Muscle of back (tissue), 13 donors: ENCODE measurements around the gene TXN. TPM values are rescaled to one million over a fixed set of nuclear protein-coding genes. Genes with fewer than 3 reads are reported as not detected.

Experiments
- DNase-seq, 3 donors: peaks; one replicate each; pipeline versions ENCODE4 v3.0.0 to v3.0.0-alpha.2; 2013
- long read RNA-seq, 9 donors: transcript quantifications; one replicate each; lab custom pipeline, GENCODE V29; 2026
- polyA plus RNA-seq, 10 donors: library from polyadenylated mRNA; unstranded; fragments of 120-200 nt; gene quantifications; one replicate each; pipeline ENCODE4 v1.2.1, GENCODE V29; 2013; ENCODE audit not compliant: insufficient read length in 10 of 10

The TXN gene
- 100 to 1,000 TPM in 1 of 10 donors, 10 to 100 TPM in 9; 73.6 to 128 (median 84.8) TPM for polyA plus RNA-seq
- long read RNA-seq, donor 1, transcript TXN-202 (5 exons, 869 nt): major isoform, 95 of 101 reads
- long read RNA-seq, donor 1, partial matches to known transcripts: 5 of 101 reads
- long read RNA-seq, donor 1, other reads (novel, unspliced or antisense): 0 of 101 reads
- long read RNA-seq, donor 2, transcript TXN-202 (5 exons, 869 nt): major isoform, 85 of 101 reads
- long read RNA-seq, donor 2, partial matches to known transcripts: 16 of 101 reads
- long read RNA-seq, donor 2, other reads (novel, unspliced or antisense): 0 of 101 reads
- long read RNA-seq, donor 3: 0 reads
- long read RNA-seq, donor 4, transcript TXN-202 (5 exons, 869 nt): major isoform, 72 of 74 reads
- long read RNA-seq, donor 4, partial matches to known transcripts: 0 of 74 reads
- long read RNA-seq, donor 4, other reads (novel, unspliced or antisense): 0 of 74 reads
- long read RNA-seq, donor 5, transcript TXN-202 (5 exons, 869 nt): major isoform, 156 of 175 reads
- long read RNA-seq, donor 5, partial matches to known transcripts: 12 of 175 reads
- long read RNA-seq, donor 5, other reads (novel, unspliced or antisense): 6 of 175 reads
- long read RNA-seq, donor 6, transcript TXN-202 (5 exons, 869 nt): major isoform, 116 of 118 reads
- long read RNA-seq, donor 6, partial matches to known transcripts: 0 of 118 reads
- long read RNA-seq, donor 6, other reads (novel, unspliced or antisense): 0 of 118 reads
- long read RNA-seq, donor 7, transcript TXN-202 (5 exons, 869 nt): major isoform, 53 of 59 reads
- long read RNA-seq, donor 7, partial matches to known transcripts: 5 of 59 reads
- long read RNA-seq, donor 7, other reads (novel, unspliced or antisense): 0 of 59 reads
- long read RNA-seq, donor 8, transcript TXN-202 (5 exons, 869 nt): major isoform, 134 of 159 reads
- long read RNA-seq, donor 8, partial matches to known transcripts: 22 of 159 reads
- long read RNA-seq, donor 8, other reads (novel, unspliced or antisense): 0 of 159 reads
- long read RNA-seq, donor 9, transcript TXN-202 (5 exons, 869 nt): major isoform, 15 of 17 reads
- long read RNA-seq, donor 9, partial matches to known transcripts: 0 of 17 reads
- long read RNA-seq, donor 9, other reads (novel, unspliced or antisense): 0 of 17 reads

DNA sequence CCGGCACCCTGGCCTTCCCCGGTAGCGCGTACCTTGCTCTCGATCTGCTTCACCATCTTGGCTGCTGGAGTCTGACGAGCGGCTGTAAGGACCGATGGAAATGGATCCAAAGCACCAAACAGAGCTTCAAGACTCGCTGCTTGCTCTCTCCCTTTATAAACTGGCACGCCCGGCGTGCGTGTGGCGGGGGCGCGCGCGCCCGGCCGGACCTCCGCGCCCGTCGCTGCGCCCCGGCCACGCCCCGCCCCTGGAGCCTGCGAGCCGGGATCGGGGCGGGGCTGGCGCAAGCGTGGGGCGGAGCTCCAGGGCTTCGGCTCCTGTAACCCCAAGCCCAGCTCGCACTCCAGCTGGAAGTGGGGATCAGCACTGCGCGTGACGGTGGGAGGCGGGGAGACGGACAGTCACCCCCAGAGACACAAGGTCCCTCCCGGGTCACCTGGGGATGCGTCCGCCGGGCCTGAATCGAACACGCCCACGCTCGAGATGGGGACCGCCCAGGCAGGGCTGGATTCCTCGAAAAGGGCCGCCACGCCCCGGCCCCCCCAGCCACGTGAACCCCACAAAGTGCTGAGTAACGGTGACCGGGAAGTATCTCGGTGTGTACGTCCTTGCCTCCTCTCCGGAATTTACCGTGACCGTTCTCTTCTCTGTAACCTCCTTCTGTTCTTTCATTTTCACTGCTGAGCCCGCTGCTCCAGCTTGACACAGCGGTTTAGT, at the start of gene TXN:
TSS of gene TXN (minus strand) at position 128 of the 717 bp plus-strand sequence. CDS start at position 56, 72 bp downstream.
- DNase-seq: peak; percentile 87 to 96 (median 93)

DNA sequence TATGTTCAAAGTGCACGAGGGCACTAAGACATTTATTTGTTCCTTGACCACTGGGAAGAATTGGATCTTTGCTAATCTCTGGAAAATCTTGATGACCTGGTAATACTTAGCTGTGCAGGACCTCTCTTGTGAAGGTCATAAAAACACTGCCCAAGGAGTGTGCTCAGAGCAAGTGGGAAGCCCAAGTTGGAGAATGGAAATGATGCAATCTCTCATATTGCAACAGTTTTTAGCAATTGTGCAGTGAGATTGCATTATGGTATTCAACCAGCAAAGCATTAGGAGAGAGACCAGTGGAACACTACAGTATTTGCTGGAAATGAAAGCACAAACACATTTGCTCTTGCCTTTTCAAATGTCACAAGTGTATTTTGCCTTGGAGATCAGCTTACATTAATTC, 46.8 kb upstream of the TXN start:
- DNase-seq: no peak

DNA sequence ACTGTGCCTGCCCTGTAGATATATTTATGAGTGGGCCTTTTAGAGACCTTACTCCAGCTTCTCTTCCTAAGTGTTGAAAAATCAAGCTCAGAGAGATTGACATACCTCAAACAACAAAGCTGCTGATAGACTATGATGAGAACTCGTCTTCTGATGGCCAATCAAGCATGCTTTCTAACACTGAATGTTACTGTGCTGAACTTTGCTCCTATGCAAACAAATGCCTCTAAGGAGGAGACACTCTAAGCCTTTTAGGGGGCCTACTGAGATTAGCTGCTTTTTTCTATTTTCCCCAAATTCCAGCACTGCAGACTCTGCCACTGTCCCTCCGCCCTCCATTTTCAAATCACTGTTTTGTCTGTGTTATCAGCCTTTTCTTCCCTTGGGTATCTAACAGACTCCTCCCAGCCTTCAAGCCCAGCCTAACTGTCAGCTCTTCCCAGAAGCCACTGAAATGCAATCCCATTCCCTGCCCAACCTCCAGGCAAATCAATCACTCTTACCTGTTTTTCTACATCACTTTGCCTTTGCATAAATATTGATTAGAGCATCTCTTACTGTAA, 41.8 kb upstream of the TXN start:
- DNase-seq: no peak

DNA sequence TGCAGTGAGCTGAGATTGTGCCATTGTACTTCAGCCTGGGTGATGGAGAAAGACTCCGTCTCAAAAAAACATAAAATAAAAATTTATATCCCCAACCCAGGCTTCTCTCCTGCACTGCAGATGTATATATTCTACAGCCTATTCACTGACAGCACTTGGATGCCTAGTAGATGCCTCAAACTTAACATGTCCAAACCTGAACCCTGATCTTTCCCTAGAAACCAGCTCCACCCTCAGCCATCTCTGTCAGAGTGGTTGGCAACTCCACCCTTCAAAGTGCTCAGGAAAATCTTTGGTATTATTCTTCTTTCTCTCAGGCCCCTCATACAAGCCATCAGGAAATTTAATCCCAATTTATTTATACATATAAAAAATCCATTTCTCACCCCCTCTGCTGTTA, 36.9 kb upstream of the TXN start:
- no peak for DNase-seq

DNA sequence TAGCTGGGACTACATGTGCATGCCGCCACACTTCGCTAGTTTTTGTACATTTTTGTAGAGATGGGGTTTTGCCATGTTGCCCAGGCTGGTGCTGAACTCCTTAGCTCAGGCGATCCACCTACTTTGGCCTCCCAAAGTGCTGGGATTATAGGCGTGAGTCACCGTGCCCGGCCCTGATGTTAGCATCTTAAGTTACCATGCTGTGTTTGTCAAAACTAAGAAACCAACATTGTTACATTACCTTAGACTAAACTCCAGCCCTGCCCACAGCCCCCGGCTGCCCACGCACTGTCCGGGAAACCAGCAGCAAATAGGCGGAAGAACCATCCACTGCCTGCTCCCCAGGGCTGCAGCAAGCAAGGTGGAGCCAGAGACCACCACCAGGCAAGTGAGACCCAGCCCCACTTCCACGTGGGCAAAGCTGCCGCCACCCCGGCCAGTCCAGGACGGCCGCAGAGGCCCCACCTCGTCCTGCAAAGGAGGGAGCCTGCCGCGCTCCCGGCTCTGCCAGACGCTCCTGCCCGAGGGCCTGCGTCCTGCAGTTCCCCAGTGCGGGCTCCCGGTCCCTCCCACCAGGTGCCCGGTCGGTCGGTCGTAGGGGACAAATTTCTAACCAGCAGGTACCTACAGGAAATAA, 35.7 kb upstream of the TXN start:
- DNase-seq: no peak

DNA sequence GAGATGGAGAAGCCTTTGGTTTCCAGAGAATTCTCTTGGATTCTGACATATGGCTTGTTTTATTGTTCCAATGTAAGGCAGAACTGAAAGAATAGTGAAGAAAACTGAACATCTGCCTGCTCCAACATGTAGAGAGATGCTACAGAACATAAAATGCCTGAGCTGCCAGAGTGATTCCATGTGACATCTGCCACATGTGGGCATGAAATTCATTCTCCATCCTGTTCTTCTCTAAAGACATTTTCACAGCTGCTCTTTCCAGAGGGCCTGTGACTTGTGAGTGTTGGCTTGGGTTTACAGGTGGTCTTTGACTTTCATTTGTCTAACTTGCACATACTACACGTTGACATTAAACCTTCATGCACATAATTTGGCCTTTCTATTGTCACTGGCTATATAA, 33.7 kb upstream of the TXN start:
- DNase-seq: peak in 1 of 3 donors; percentile 52

DNA sequence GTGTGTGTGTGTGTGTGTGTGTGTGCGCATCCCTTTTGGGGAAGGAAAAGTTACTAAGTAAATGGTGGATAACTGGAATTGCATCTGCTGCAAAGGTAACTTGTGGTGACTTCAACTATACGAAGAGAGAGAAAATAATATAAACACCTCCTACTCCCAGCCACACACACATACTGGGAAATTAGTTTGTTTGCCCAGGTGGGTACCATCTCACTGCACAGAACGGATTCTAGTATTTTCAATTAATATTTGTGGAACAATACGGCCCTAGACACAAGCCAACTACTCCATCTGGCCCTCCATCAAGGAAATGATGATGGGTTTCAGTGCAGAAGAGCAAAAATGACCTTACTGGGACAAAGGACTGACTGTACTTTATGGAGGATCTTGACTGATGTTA, 32.2 kb upstream of the TXN start:
- DNase-seq: no peak

DNA sequence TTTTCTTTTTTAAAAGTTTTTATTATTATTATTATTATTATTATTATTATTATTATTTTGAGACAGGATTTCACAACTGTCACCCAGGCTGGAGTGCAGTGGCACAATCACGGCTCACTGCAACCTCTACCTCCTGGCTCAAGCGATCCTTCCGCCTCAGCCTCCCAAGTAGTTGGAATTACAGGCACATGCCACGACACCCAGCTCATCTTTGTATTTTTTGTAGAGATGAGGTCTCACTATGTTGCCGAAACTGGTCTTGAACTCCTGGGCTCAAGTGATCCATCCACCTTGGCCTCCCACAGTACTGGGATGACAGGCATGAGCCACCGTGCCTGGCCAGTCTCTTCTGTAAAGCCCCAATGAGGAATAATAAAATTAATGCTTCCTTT, 31.0 kb upstream of the TXN start:
- no peak for DNase-seq

DNA sequence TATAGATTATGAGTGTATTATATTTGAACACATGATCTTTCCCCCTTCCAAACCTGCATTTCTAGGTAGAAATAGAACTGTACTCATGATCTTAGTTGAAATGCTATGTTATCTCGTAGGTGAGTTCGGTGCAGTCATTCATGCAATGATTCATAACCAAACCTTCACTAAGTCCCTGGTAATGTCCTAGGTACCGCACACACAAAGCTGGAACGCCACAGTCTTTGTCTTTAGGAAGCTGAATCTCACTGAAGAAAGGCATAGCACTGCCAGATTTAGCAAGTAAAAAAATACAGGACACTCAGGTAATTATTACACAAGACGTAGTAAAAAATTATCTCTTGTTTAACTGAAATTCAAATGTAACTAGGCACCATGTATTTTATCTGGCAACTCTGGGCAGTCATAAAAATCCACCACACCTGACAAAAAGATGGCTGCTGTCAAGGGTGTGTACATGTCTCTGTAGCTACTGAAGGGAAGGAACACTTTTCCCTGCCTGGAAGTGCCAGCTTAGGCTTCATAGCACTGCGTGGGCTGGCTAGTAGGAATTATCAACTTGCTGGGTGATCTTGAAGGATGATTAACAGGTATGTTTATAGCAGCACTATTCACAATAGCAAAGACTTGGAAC, 28.0 kb upstream of the TXN start:
- DNase-seq: no peak

DNA sequence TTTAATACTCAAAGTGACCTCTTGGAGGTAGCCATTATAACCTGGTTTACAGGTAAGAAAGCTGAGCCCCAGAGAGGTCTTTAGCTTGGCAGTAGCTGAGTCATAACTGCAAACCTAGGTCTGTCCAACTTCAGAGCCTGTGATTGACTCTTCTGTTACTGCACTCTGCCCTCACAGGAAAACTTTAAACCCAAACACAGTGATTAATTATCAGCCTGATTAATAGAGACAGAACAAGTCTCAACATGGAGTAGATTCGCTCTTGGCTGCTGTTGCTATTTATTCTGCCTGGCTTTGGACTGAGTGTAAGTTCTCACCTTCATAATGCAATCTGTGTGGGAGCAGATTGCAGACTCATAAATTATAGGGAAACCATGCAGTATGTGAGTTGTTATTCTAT, 27.4 kb upstream of the TXN start:
- no peak for DNase-seq

DNA sequence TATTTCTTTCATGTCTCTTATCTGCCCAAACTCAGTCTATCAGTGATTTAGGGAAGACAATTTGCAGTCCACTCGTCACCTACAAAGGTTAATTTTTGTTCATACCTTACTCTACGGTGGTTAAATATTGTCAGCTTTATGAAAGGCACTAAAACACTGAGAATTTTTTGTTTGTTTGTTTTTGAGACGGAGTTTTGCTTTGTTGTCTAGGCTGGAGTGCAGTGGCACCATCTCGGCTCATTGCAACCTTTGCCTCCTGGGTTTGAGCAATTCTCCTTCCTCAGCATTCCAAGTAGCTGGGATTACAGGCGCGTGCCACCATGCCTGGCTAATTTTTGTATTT, 26.4 kb upstream of the TXN start:
- no peak for DNase-seq

DNA sequence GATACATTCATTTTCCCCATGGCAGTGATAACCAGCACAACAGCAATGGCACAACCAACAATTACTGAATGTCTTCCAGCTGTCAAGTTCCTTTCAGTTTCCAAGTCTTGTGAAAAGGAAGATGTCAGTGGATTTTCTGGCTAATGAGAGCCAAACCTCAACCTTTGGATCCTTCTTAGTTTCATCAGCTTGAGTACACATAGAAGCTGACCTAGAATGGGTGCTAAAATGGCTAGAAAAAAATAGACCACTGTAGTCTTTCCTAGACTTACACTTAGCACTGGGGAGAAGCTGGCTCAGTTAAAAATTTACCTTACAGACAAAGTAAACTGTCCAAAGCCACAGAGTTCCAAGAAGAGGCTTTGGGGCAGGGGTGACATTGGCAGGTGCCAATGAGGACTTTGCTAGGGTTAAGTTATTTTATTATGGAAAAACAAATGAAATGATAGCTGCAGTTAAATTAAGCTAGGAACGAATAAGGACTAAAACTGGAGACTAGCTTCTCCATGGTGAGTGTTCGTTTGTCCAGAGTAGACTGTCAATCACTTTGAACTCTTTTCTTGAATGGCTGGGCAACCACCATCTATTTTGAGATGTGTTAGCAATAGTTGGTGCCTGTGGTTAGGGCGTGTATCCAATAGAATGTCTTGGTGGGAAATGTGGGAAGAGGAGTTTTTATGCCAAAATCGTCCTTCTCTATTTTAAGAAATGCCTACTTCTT, 25.9 kb upstream of the TXN start:
- DNase-seq: no peak

DNA sequence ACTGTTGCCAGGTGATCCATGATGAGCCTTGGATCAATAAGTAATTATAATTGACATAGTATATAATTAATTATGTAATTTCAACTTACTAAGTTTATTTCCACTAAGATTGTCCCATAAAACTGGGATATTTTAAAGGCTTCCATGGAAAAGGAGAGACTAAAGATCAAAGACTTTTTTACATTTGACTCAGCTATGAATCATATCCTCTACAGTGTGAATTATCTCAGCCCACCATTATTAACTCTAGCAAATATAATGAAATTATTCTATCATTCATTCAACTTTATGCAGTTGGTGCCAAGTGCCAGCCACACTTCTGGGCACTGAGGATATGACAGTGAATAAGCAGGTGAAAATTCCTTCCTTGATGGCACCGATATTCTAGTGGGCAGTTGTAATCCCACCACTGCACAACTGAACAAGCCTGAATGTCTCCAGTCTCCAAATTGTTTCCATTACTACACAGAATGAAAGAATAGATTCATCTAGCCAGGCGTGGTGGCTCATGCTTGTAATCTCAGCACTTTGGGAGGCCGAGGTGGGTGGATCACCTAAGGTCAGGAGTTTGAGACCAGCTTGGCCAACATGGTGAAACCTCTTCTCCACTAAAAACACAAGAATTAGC, 21.9 kb upstream of the TXN start:
- peak in 1 of 3 donors; percentile 28 for DNase-seq

DNA sequence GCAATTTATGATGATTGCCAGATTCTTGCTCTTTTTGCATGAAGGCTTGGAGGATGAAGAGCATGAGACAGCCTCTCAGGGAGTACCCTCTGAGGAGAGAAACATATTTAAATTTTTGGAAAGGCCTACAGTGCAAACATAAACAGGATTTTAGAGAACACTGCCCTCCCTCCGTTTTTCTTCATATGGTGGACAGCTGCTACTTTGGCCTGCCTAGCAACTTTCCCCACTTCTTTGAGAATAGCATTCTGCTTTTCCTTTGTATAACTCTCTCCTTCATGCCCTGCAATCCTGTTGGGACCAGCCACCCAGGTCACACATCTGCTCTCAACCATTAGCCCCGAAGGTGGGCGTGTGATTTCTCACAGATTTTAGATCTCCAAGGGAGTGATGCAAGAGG, 20.5 kb upstream of the TXN start:
- DNase-seq: peak; percentile 22 to 73 (median 38)

DNA sequence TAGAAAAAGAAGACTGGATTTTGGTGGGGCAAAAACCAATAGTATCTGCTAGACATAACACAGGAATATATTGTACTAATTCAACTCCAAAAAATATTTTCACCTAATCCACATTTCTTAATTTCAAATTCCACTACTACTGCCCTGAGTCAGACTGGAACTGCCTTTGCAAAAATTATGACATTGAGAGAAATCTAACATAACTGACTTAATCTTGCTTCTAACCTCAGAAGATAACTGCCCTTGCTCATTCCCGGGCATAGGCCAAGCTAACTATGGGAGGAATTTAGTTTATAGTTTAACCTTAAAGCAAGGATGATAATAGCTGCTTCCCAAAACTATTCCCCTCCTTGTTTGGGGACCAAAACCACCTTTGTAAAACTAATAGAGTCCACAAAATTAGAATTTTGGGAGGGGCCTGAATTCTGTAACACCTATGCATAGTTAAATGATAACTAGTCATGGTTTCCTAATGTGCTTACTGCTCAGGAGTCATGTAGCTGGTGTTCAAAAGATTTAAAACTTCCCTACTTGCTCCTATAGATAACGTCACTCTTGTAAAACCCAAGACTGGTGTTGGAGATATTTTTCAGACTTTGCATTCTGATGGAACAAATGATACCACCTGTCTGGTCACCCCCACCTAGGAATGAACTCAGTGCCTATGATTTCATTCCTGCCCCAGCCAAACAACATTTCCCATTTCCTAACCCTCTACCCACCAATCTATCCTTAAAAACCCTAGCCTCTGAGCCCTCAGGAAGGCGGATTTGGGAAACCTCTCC, 14.1 kb upstream of the TXN start:
- DNase-seq: no peak

DNA sequence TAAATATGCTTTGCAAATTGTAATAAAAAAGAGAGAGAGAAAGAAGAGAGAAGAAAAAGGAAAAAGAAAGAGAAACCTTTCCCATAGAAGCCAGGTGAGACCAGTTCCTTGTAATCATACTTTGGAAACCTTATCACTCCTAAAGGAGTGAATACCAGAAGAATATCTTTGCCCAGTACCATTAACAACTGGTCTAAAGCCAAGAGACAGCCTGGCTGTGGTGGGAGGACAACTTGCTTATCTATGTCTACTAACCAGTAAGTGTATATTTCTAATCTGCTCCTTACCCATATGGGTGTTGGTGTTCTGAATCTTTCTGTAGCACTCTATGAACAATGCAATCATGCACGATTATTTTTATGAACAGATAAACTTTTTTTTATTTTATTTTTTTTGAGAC, 10.5 kb upstream of the TXN start:
- DNase-seq: no peak

DNA sequence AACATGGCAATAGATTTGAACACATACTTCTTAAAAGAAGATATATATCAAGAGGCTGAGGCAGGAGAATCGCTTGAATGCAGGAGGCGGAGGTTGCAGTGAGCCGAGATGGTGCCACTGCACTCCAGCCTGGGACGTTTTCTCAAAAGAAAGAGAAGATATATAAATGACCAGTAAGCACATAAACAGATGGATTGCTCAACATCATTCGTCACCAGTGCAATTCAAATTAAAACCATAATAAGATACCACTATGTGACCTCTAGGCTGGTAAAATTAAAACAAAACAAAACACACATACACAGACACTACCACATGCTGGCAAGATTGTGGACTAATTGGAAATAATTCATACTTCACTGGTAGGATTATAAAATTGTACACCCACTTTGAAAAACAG, 5.3 kb upstream of the TXN start:
- DNase-seq: no peak

DNA sequence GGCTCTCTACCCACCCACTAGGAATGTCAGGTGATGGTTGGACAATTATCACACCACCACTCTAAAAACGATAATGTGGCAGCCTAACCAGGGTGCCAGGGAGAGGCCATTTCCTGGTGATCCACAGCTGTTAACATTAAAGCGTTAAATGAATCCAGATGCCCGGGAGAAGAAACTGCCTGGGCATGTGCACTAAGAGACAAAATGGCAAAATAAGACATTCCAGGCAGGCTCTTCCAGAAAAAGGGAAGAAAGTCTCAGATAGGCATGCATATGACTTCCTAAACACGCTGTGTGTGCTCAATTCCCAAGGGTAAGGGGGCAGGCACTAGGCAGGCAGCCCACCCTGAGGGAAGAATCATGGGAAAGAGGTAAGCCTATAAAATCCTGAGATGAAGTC, 4.6 kb upstream of the TXN start:
- DNase-seq: no peak
